Osteocyte (in vitro differentiated cells): ENCODE results near the gene ALCAM. TPM values are rescaled to one million over a fixed set of nuclear protein-coding genes. Genes with fewer than 3 reads are reported as not detected.
A peak's percentile ranks its signal among the peaks of the same experiment; 100 is the strongest.
"Not testable (repeated sequence)": the region's sequence is repeated elsewhere in the genome, so short reads cannot be mapped to it uniquely, and the experiment has no call there.

Experiments used
- DNase-seq: peaks from one replicate; pipeline ENCODE4 v3.0.0; 2021; ENCODE audit warnings: mixed read lengths; ENCODE audit not compliant: unreplicated experiment; ENCODE audit errors: extremely low spot score
- H3K27ac Mint-ChIP-seq: one replicate; pipeline ENCODE4 v1.8.0; 2021; ENCODE audit warnings: mild to moderate bottlenecking, mixed read lengths; ENCODE audit not compliant: unreplicated experiment
- H3K27me3 Mint-ChIP-seq: one replicate; pipeline ENCODE4 v1.8.0; 2021; ENCODE audit warnings: mixed read lengths; ENCODE audit not compliant: unreplicated experiment
- H3K36me3 Mint-ChIP-seq: one replicate; pipeline ENCODE4 v1.8.0; 2021; ENCODE audit warnings: mixed read lengths; ENCODE audit not compliant: unreplicated experiment
- H3K4me1 Mint-ChIP-seq: one replicate; pipeline ENCODE4 v1.8.0; 2021; ENCODE audit warnings: mixed read lengths; ENCODE audit not compliant: unreplicated experiment
- H3K4me3 Mint-ChIP-seq: one replicate; pipeline ENCODE4 v1.8.0; 2021; ENCODE audit warnings: mild to moderate bottlenecking, moderate library complexity, mixed read lengths; ENCODE audit not compliant: unreplicated experiment
- H3K9me3 Mint-ChIP-seq: one replicate; pipeline ENCODE4 v1.8.0; 2021; ENCODE audit warnings: mixed read lengths; ENCODE audit not compliant: unreplicated experiment
- CTCF ChIP-seq: fragments of 200-600 bp; sonication (generic); IDR thresholded peaks from 2 replicates; pipeline ENCODE4 v1.5.0; 2021; ENCODE audit warnings: antibody characterized with exemption, mild to moderate bottlenecking, moderate library complexity
- total RNA-seq: library from RNA; stranded (reverse); gene quantifications from 2 replicates; pipeline ENCODE4 v1.2.1, GENCODE V29; 2021

ALCAM gene
- total RNA-seq, 1 donor from 2014 or later: 242 TPM

- Mint-ChIP-seq H3K36me3 (peaks cover 28% of the 10 kb centered on the region), H3K27ac (peak overlapping the region; percentile 8), H3K9me3 (peaks cover 8% of the 10 kb centered on the region), H3K4me3 (no peak overlapping the region), H3K27me3 (no peaks in the 10 kb centered on the region), H3K4me1 (peaks cover 36% of the 10 kb centered on the region)
- TF ChIP-seq CTCF: no peak
- no peak for DNase-seq
Observed at GRCh38 chr3:105399062-105399461, 32.4 kb downstream of the ALCAM start.

GRCh38 chr3:105399611-105400010 lies 32.9 kb downstream of the ALCAM start:
- no peaks in the 10 kb centered on the region for H3K27me3 Mint-ChIP-seq

GRCh38 chr3:105401254-105401653 lies 34.5 kb downstream of the ALCAM start:
- no peaks in the 10 kb centered on the region for H3K27me3 Mint-ChIP-seq
- H3K36me3 Mint-ChIP-seq: peaks cover 32% of the 10 kb centered on the region
- H3K27ac Mint-ChIP-seq: no peak overlapping the region
- peaks cover 29% of the 10 kb centered on the region for H3K4me1 Mint-ChIP-seq
- no peak for TF ChIP-seq CTCF
- no peak overlapping the region for H3K4me3 Mint-ChIP-seq
- no peak for DNase-seq
- H3K9me3 Mint-ChIP-seq: peaks cover 21% of the 10 kb centered on the region

More at GRCh38 chr3:105399611-105400010, 32.9 kb downstream of the ALCAM start:
- H3K9me3 Mint-ChIP-seq: peaks cover 14% of the 10 kb centered on the region
- peaks cover 32% of the 10 kb centered on the region for H3K4me1 Mint-ChIP-seq
- H3K4me3 Mint-ChIP-seq: no peak overlapping the region
- TF ChIP-seq CTCF: no peak
- no peak overlapping the region for H3K27ac Mint-ChIP-seq
- peaks cover 30% of the 10 kb centered on the region for H3K36me3 Mint-ChIP-seq
- no peak for DNase-seq

GRCh38 chr3:105401691-105402149 lies 35.0 kb downstream of the ALCAM start:
- H3K4me3 Mint-ChIP-seq: no peak overlapping the region
- peaks cover 21% of the 10 kb centered on the region for H3K9me3 Mint-ChIP-seq
- H3K27ac Mint-ChIP-seq: no peak overlapping the region
- H3K4me1 Mint-ChIP-seq: peaks cover 29% of the 10 kb centered on the region
- no peaks in the 10 kb centered on the region for H3K27me3 Mint-ChIP-seq
- H3K36me3 Mint-ChIP-seq: peaks cover 32% of the 10 kb centered on the region
- no peak for TF ChIP-seq CTCF
- no peak for DNase-seq

GRCh38 chr3:105402287-105402801 lies 35.6 kb downstream of the ALCAM start:
- Mint-ChIP-seq H3K9me3 (peaks cover 21% of the 10 kb centered on the region), H3K36me3 (peaks cover 32% of the 10 kb centered on the region), H3K4me3 (no peak overlapping the region), H3K4me1 (peaks cover 29% of the 10 kb centered on the region), H3K27ac (no peak overlapping the region), H3K27me3 (no peaks in the 10 kb centered on the region)
- no peak for TF ChIP-seq CTCF
- DNase-seq: no peak

GRCh38 chr3:105403034-105403433 lies 36.3 kb downstream of the ALCAM start:
- Mint-ChIP-seq H3K9me3 (peaks cover 21% of the 10 kb centered on the region), H3K4me1 (peaks cover 28% of the 10 kb centered on the region), H3K36me3 (peaks cover 30% of the 10 kb centered on the region)
- not testable (repeated sequence) for DNase-seq, H3K27me3 Mint-ChIP-seq, H3K4me3 Mint-ChIP-seq, H3K27ac Mint-ChIP-seq
